ENCODE data around the gene DRC1. TPM values are rescaled to one million over a fixed set of nuclear protein-coding genes. Genes with fewer than 3 reads are reported as not detected.
A peak's percentile ranks its signal among the peaks of the same experiment; 100 is the strongest.

DRC1 gene
- total RNA-seq, 1 donor from 2014 or later, result 2.3 TPM

DNA sequence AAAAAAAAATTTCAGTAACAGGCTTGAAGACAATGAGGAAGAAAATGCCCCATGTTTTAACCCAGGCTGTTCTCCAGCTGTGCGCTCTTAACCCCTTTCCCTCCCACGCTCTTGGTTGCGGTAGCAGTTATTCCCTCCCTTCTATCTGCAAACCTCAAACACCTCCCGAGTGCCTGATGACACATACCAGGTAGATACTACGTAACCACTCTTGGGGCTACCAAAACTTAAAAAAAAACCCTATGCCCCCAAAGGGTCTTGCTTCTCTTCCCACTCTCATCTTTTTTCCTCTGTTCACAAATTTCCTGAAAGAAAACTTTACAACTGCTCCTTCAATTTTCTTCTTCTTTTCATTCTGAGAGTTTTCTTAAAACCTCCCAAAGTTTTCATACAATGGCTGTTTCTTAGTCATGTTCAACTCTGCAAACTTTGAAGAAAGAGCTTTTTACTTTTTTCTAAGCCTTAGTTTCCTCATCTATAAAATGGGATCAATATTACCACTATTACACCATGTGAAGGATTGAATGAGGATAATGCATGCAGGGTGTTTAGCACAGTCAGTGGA, 4.9 kb upstream of the DRC1 start:
- peak overlapping the region; percentile 15 for H3K27ac Mint-ChIP-seq (ENCODE audit: unreplicated experiment)
- H3K36me3 Mint-ChIP-seq (ENCODE audit: unreplicated experiment), result no peaks in the 10 kb centered on the region
- no peaks in the 10 kb centered on the region for H3K9me3 Mint-ChIP-seq (ENCODE audit: unreplicated experiment)
- no peak for DNase-seq
- H3K4me1 Mint-ChIP-seq (ENCODE audit: low read depth, unreplicated experiment), result peaks cover 21% of the 10 kb centered on the region
- TF ChIP-seq, protein P1, sequence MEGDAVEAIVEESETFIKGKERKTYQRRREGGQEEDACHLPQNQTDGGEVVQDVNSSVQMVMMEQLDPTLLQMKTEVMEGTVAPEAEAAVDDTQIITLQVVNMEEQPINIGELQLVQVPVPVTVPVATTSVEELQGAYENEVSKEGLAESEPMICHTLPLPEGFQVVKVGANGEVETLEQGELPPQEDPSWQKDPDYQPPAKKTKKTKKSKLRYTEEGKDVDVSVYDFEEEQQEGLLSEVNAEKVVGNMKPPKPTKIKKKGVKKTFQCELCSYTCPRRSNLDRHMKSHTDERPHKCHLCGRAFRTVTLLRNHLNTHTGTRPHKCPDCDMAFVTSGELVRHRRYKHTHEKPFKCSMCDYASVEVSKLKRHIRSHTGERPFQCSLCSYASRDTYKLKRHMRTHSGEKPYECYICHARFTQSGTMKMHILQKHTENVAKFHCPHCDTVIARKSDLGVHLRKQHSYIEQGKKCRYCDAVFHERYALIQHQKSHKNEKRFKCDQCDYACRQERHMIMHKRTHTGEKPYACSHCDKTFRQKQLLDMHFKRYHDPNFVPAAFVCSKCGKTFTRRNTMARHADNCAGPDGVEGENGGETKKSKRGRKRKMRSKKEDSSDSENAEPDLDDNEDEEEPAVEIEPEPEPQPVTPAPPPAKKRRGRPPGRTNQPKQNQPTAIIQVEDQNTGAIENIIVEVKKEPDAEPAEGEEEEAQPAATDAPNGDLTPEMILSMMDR (IDR thresholded peaks at IDR 0.05; ENCODE audit: partially characterized antibody, unreplicated experiment), result no peak
- H3K4me3 Mint-ChIP-seq (ENCODE audit: unreplicated experiment), result no peak overlapping the region
- H3K27me3 Mint-ChIP-seq (ENCODE audit: unreplicated experiment), result peaks cover 2% of the 10 kb centered on the region

DNA sequence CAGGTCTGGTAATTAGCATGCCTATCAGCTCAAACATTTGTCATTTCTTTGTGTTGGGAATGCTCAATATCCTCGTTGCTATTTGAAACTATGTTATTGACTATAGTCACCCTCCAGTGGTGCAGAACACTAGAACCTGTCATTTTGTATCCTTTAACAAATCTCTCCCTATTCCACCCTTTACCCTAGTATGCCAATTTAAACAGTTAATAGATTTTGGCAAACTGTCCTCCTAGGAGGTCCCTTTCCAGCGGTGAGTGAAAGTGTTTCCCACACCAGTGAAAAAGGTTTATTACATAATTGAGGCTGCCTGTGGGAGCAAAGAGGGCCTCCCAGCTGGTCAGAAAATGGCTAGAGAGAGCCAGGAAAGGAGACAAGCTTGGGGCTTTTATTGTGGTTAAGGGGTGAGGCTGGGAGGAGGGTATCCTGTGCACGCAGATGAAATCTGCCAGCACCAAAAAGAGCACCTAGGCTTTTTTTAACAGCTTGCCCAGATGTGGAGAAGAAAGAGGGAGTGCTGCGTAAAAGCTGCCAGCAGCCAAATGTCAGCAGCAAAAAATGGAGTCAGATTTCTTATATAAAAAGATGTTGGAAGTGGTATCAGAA, 1.8 kb upstream of the DRC1 start:
- Mint-ChIP-seq H3K36me3 (ENCODE audit: unreplicated experiment) (no peaks in the 10 kb centered on the region), H3K4me3 (ENCODE audit: unreplicated experiment) (no peak overlapping the region)

DNA sequence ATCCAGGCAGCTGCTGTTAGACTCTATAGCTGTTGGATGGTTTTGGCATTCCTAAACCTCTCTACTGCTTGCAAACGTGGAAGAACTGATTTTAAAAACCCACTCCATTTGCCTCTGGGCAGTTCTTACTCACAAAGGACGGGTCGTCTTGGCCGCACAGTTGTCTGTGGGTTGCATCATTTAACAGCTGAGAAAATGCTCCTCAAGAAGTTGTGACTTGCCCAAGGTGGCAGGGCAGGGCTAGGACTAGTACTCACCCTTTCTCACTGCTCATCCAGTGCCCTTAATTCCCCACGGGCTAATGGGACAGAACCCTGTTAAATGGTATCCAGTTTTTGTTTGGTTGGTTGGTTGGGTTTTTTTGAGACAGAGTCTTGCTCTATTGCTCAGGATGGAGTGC, 997 bp upstream of the DRC1 start:
- Mint-ChIP-seq H3K4me3 (ENCODE audit: unreplicated experiment) (no peak overlapping the region), H3K27me3 (ENCODE audit: unreplicated experiment) (peaks cover 2% of the 10 kb centered on the region), H3K9me3 (ENCODE audit: unreplicated experiment) (no peaks in the 10 kb centered on the region), H3K36me3 (ENCODE audit: unreplicated experiment) (no peaks in the 10 kb centered on the region), H3K27ac (ENCODE audit: unreplicated experiment) (no peak overlapping the region), H3K4me1 (ENCODE audit: low read depth, unreplicated experiment) (peaks cover 12% of the 10 kb centered on the region)
- DNase-seq, result no peak
- TF ChIP-seq, protein P1 (IDR thresholded peaks at IDR 0.05; ENCODE audit: partially characterized antibody, unreplicated experiment), result no peak

More for the DNA sequence above, 1.8 kb upstream of the DRC1 start:
- DNase-seq, result no peak
- TF ChIP-seq, protein P1 (IDR thresholded peaks at IDR 0.05; ENCODE audit: partially characterized antibody, unreplicated experiment), result no peak
- H3K27ac Mint-ChIP-seq (ENCODE audit: unreplicated experiment), result no peak overlapping the region
- peaks cover 2% of the 10 kb centered on the region for H3K27me3 Mint-ChIP-seq (ENCODE audit: unreplicated experiment)
- H3K4me1 Mint-ChIP-seq (ENCODE audit: low read depth, unreplicated experiment), result peaks cover 19% of the 10 kb centered on the region
- H3K9me3 Mint-ChIP-seq (ENCODE audit: unreplicated experiment), result no peaks in the 10 kb centered on the region

DNA sequence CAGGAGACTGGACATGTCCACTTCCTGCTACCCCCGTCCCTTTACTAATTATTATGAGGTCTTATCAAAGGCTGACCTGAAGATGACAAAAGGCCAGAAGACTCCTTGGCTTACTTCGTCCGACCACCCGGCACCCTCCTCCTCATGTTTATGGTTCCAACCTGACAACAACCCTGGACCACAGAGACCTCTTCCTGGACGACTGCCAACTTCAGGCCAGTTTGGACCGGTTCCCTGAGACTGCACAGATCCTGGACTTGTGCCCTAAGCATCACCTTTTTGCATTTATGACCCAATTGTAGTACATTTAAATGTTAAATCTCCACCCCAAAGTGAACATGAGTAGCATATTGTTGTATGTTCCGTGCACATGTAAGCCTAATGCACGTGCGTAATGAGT, 5.8 kb downstream of the DRC1 start:
- TF ChIP-seq, protein P1 (IDR thresholded peaks at IDR 0.05; ENCODE audit: partially characterized antibody, unreplicated experiment), result no peak
- Mint-ChIP-seq H3K27me3 (ENCODE audit: unreplicated experiment) (no peaks in the 10 kb centered on the region), H3K9me3 (ENCODE audit: unreplicated experiment) (no peaks in the 10 kb centered on the region), H3K4me3 (ENCODE audit: unreplicated experiment) (no peak overlapping the region), H3K36me3 (ENCODE audit: unreplicated experiment) (no peaks in the 10 kb centered on the region), H3K27ac (ENCODE audit: unreplicated experiment) (no peak overlapping the region), H3K4me1 (ENCODE audit: low read depth, unreplicated experiment) (no peaks in the 10 kb centered on the region)
- DNase-seq, result no peak

DNA sequence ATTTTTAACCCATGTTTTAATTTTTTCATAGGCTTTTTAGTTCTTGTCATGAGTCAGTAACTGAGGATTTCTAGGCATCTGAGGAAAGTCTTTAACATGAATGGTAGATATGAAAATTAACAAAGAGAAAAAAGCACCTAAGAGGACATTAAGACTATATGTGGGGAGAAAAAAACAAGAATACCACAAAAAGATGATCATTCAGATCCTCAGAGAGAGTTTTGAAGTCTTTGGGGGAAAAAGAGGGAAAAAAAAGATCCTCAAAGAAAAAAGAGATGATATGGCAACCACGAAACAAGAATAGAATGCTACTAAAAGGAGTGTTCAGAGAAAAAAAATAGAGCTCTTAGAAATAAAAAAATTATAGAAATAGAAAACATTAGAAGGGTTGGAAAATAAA, 8.1 kb downstream of the DRC1 start:
- H3K4me3 Mint-ChIP-seq (ENCODE audit: unreplicated experiment), result no peak overlapping the region
- peaks cover 2% of the 10 kb centered on the region for H3K4me1 Mint-ChIP-seq (ENCODE audit: low read depth, unreplicated experiment)
- no peaks in the 10 kb centered on the region for H3K9me3 Mint-ChIP-seq (ENCODE audit: unreplicated experiment)
- H3K27me3 Mint-ChIP-seq (ENCODE audit: unreplicated experiment), result no peaks in the 10 kb centered on the region
- no peak overlapping the region for H3K27ac Mint-ChIP-seq (ENCODE audit: unreplicated experiment)
- DNase-seq, result no peak
- no peaks in the 10 kb centered on the region for H3K36me3 Mint-ChIP-seq (ENCODE audit: unreplicated experiment)
- TF ChIP-seq, protein P1 (IDR thresholded peaks at IDR 0.05; ENCODE audit: partially characterized antibody, unreplicated experiment), result no peak
